Suprapubic skin (tissue), 3 donors: ENCODE data around the gene KCTD11.

Source experiments
- CTCF ChIP-seq, 2 donors: fragments of 200-600 bp in 1 of 2; fragments of 450-650 bp in 1 of 2; sonication (generic) in 1 of 2; IDR thresholded peaks; one replicate each; pipeline ENCODE4 v1.5.1; 2016 to 2019; ENCODE audit warnings: antibody characterized with exemption in 2 of 2, mild to moderate bottlenecking in 1 of 2, moderate library complexity in 1 of 2
- EP300 ChIP-seq: sonication (generic); formaldehyde crosslinking; IDR thresholded peaks from one replicate; pipeline ENCODE4 v1.6.1; 2017; ENCODE audit warnings: antibody characterized with exemption
- POLR2A ChIP-seq, 2 donors: fragments of 450-650 bp; IDR thresholded peaks; one replicate each; pipeline ENCODE4 v1.6.1; 2017; ENCODE audit warnings: antibody characterized with exemption in 2 of 2, mild to moderate bottlenecking in 2 of 2, moderate library complexity in 2 of 2

GRCh38 chr17:7307686-7308624, 44.0 kb upstream of the KCTD11 start:
- TF ChIP-seq CTCF (IDR thresholded peaks at IDR 0.05) (peak in 1 of 2 donors; percentile 25), POLR2A (IDR thresholded peaks at IDR 0.05) (no peak), EP300 (no peak)
